GM10266 (cell line): Measurements from ENCODE around the gene TMEM178B.

Source experiments
- DNase-seq: peaks from one replicate; pipeline ENCODE4 v3.0.0; 2012; ENCODE audit errors: extremely low spot score
- CTCF ChIP-seq: IDR thresholded peaks from 2 replicates; pipeline ENCODE4 v1.5.1; 2012; ENCODE audit warnings: mild to moderate bottlenecking, low read depth; ENCODE audit not compliant: control insufficient read depth, insufficient read depth; ENCODE audit errors: missing control alignments

The TMEM178B gene

DNA sequence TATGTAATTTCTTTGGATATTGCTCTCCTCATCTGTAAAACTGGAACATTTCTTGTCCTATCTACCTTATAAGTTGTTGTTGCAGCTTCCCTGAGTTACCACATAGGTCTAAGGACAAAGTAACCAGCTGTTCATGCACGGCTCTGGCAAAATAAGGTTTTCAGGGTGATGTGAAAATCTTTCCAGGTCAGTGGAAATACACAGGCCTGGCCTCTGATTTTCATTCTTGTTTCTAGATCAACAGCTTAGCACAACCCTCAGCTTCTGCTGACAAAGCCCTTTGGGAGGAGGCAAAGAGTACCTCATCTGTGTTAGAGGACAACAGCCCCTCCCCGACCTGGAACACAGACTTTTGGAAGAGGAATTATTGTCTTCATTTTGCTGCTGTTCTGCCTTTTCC lies 359.8 kb downstream of the TMEM178B start:
- no peak for DNase-seq
- no peak for TF ChIP-seq CTCF

DNA sequence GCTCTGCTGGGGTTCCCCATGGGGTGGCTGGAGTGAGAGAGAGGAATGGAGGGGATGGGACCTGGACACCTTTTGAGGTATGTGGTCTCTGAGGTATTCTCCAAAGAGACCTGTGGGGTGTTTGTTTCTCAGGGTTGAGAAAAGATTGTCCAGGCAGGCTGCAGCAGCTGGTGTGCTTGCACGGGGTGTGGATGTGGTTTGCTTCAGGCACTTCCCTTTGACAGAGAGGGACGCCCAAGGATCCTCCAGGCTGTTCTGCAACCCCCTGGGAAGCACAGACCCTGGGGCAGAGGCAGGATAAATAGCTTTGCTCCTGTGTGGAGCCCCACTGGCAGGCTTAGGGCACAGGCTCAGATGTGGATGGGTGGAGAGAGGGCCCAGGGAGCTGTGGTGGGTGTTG lies 362.3 kb downstream of the TMEM178B start:
- no peak for TF ChIP-seq CTCF
- DNase-seq, result no peak

GRCh38 chr7:141436575-141437075 lies 362.8 kb downstream of the TMEM178B start:
- DNase-seq, result no peak
- TF ChIP-seq CTCF, result no peak

DNA sequence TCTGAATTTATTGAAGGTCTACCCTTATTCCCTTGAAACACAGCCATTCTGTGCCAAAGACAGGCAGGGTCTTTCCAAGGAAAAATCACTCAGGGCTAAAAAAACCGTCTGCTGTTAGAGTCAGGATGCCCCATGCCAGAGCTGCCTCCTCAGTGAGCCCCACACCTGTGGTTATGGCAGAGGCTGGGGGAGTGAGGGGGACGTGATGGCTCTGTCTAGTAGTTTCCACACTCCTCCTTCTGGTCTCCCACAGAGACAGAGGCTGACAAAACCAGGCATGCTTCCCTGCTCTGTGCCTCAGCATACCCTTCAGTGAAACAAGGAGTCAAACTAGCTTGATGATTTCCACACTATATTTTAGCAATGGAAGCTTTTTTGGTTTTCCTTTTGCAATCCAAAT lies 365.3 kb downstream of the TMEM178B start:
- no peak for TF ChIP-seq CTCF
- DNase-seq, result no peak

DNA sequence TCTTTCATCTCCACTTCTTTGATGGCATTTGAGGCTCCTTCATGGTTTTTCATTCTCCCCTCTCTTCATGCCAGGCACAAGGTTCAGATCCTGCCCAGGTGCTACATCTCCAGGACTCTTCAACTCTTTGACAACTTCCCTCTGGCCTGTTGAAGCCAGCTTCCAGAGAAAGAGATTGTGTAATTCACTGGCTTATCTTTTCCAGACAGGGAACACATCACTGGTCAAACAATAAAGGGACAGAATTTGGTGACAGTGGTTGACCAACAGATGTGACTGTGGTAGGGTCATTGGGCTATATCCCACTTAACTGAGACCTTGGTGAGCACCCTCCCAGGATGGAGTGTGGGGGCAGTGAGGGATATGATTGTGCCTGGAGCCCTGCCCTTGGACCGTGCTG lies 365.9 kb downstream of the TMEM178B start:
- DNase-seq, result no peak
- no peak for TF ChIP-seq CTCF

DNA sequence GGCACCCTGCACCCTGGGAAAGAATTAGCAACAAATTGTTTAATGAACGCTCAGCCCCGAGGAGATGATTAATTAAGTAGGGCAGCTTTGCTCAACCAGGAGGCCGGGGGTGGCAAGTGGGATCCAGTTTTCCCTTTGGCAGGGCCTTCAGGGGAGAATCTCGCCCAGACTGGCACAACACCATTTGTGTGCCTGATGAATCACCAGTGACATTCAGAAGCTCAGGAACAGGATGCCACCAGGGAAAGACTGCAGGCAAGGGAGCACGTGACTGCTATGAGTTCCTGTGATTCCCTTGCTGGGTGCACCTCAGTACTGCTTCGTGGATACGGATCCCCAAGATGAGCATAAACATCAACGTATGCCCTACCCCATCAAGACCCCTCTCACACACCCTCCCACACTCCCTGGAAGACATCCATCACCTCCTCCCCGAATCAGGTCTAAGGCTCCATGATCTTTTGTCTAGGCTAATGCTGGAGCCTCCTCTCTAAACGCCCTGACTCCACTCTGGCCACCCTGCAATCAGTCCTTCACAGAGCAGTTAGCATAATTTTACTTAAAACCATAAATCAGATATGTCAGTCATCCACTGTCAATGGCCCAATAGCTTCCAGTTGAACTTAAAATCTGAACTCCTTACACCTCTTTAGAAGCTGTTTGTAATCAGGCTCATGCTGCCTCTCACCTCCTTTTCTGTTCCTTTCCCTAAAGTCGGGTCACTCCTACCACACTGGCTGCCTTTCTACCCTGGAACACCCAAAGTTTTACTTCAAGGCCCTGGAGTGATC lies 368.2 kb downstream of the TMEM178B start:
- no peak for TF ChIP-seq CTCF
- no peak for DNase-seq

GRCh38 chr7:141442781-141443180 lies 368.9 kb downstream of the TMEM178B start:
- no peak for DNase-seq
- TF ChIP-seq CTCF, result no peak
